PFSK-1 (cell line): Measurements from ENCODE around the gene POU6F2.

Experiments used
- FOXP2 ChIP-seq: optimal IDR thresholded peaks from 2 replicates; pipeline ENCODE3; 2011; ENCODE audit warnings: borderline replicate concordance, control low read depth, inconsistent platforms; ENCODE audit not compliant: insufficient read depth; ENCODE audit errors: extremely low read length, extremely low read depth
- POLR2AphosphoS5 ChIP-seq: IDR thresholded peaks from 2 replicates; pipeline ENCODE4 v1.6.1; 2012; ENCODE audit warnings: low read depth, mild to moderate bottlenecking, control low read depth, low read length, moderate library complexity
- SIN3A ChIP-seq: IDR thresholded peaks from 2 replicates; pipeline ENCODE4 v1.6.1; 2012; ENCODE audit warnings: mild to moderate bottlenecking, low read length, moderate library complexity, borderline replicate concordance; ENCODE audit not compliant: insufficient read depth
- TAF1 ChIP-seq: IDR thresholded peaks from 2 replicates; pipeline ENCODE4 v1.6.1; 2012; ENCODE audit warnings: low read length, control low read depth, borderline replicate concordance; ENCODE audit not compliant: insufficient read depth
- TF ChIP-seq, protein P1 (sequence below), 2 experiments: IDR thresholded peaks; 2 replicates each; pipeline versions ENCODE4 v1.6.1 to v1.8.0; 2011 to 2012; ENCODE audit warnings: low read depth in 2 of 2, low read length in 2 of 2, control low read depth in 1 of 2, inconsistent platforms in 1 of 2, mild to moderate bottlenecking in 1 of 2, moderate library complexity in 1 of 2; ENCODE audit not compliant: insufficient read depth in 1 of 2

Gene POU6F2

DNA sequence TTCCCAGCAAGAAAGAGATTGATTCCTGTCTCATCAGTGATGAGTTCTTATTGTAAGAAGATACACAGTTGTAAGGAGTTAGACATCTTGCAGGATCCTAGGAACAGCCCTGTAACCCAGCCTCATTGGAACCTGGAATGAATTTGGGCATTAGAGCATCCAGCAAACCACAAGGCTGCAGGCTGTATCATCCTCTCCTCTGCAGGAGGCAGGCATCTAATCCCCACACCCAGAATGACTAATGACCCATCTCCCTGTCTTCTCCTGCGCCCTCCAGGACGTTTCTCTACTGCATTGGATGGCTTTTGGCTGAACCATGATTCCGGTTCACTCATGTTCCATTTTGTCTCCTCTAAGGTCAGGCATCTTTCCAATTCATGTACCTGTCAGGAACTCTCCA, 233.9 kb downstream of the POU6F2 start:
- TF ChIP-seq, protein P1, sequence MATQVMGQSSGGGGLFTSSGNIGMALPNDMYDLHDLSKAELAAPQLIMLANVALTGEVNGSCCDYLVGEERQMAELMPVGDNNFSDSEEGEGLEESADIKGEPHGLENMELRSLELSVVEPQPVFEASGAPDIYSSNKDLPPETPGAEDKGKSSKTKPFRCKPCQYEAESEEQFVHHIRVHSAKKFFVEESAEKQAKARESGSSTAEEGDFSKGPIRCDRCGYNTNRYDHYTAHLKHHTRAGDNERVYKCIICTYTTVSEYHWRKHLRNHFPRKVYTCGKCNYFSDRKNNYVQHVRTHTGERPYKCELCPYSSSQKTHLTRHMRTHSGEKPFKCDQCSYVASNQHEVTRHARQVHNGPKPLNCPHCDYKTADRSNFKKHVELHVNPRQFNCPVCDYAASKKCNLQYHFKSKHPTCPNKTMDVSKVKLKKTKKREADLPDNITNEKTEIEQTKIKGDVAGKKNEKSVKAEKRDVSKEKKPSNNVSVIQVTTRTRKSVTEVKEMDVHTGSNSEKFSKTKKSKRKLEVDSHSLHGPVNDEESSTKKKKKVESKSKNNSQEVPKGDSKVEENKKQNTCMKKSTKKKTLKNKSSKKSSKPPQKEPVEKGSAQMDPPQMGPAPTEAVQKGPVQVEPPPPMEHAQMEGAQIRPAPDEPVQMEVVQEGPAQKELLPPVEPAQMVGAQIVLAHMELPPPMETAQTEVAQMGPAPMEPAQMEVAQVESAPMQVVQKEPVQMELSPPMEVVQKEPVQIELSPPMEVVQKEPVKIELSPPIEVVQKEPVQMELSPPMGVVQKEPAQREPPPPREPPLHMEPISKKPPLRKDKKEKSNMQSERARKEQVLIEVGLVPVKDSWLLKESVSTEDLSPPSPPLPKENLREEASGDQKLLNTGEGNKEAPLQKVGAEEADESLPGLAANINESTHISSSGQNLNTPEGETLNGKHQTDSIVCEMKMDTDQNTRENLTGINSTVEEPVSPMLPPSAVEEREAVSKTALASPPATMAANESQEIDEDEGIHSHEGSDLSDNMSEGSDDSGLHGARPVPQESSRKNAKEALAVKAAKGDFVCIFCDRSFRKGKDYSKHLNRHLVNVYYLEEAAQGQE (IDR thresholded peaks at IDR 0.05; ENCODE audit: insufficient read depth in 1 of 2, low read depth in 2 of 2, low read length in 2 of 2): no peak
- no peak for TF ChIP-seq FOXP2
- TF ChIP-seq TAF1: no peak
- TF ChIP-seq POLR2AphosphoS5: no peak
- no peak for TF ChIP-seq SIN3A

DNA sequence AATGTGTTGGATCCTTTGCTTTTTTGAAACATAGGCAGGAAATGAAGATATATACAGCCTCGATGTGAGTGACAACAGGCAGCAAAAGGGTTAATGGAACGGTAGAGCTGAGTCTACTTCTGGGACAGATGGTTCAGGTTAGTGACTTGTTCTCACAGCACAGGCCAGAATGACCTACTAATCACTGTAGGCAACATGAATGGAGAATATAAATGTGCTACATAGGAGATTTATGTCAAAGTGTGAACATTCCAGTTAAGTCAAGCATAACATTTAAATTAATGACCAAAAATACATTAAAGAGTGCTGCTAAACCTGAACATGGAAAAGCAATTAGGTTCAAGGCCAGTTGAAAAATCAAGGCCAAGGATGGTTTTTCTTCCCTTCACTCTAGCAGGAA, 235.2 kb downstream of the POU6F2 start:
- TF ChIP-seq FOXP2 (no peak), TAF1 (no peak), SIN3A (no peak), POLR2AphosphoS5 (no peak)
- TF ChIP-seq, protein P1 (IDR thresholded peaks at IDR 0.05; ENCODE audit: insufficient read depth in 1 of 2, low read depth in 2 of 2, low read length in 2 of 2): no peak

DNA sequence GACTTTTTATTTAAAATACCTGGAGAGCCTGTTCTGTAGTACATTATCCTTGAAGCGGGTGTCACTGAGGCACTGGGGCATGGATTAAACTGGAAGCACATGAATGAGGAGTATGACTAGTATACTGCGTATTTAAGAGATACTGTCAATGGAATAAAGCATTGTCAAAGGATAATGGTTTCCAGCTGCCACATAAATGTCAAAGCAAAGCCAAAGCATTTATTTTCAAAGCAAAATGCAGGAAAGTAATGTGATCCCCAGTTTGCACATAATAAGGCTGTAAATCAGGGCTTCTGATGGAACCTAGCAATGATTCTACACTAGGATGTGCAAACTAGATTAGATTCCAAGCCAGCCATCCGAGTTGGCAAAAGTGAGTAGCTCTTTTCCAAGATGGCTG, 240.1 kb downstream of the POU6F2 start:
- no peak for TF ChIP-seq TAF1

DNA sequence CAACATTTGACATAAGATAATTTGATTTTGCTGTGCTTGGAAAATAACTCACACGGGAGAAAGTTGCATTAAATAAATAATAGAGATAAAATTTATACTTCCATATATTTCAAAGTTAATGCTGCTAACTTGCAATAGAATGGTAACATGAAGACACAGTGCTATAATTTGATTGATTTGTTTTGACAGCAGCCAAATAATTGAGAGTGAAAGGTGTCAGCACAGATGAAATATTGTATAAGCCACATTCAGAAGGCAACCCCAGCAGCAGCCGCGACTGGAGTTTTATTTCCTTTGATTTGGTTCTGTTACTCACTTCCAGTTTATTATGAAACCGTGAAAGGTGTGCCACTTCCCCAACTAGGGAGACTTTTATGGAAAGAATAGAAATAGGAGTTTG, 242.2 kb downstream of the POU6F2 start:
- TF ChIP-seq FOXP2 (no peak), POLR2AphosphoS5 (no peak), TAF1 (no peak), SIN3A (no peak)
- TF ChIP-seq, protein P1 (IDR thresholded peaks at IDR 0.05; ENCODE audit: insufficient read depth in 1 of 2, low read depth in 2 of 2, low read length in 2 of 2): no peak

DNA sequence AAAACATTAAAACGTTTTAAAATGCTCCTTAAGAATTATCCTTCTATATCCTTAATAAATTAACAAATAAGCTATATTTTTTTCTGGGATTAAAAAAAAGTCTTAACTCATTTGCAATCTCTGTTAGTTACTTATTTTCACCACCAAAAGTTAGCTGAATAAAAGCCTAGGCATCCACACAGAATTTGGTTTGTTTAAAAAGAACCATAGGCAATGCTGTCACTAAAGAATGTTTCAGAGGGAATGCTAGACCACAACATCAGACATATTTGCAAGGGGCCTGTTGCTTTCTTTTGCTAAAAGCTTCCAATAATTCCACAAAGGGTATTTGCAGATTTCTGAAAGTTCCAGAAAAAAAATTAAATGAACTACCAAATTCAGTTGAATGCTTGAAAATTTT, 244.2 kb downstream of the POU6F2 start:
- TF ChIP-seq POLR2AphosphoS5 (no peak), FOXP2 (no peak), SIN3A (no peak), TAF1 (no peak)
- TF ChIP-seq, protein P1 (IDR thresholded peaks at IDR 0.05; ENCODE audit: insufficient read depth in 1 of 2, low read depth in 2 of 2, low read length in 2 of 2): no peak
